ENCODE measurements around the gene COL6A5. TPM values are rescaled to one million over a fixed set of nuclear protein-coding genes. Genes with fewer than 3 reads are reported as not detected.

Gene COL6A5
- total and polyA plus RNA-seq, 10 of the 15 experiments (the other 5 are each of a cell fraction or from before 2014, with no cell fraction given), result 0.04 to 0.11 TPM; not detected in 8

- H3K9me3 ChIP-seq (replicated peaks; ENCODE audit: control insufficient read depth, insufficient read depth, low read length), result no peaks in the 10 kb centered on the region
- H3K4me1 ChIP-seq (ENCODE audit: control insufficient read depth, insufficient read depth, low read length), result no peaks in the 10 kb centered on the region
- H3K27ac ChIP-seq (ENCODE audit: control insufficient read depth, insufficient read depth), result no peak overlapping the region
- no peak overlapping the region for H3K9ac ChIP-seq (ENCODE audit: control insufficient read depth, insufficient read depth, low read length)
- intact Hi-C loops (cut with micrococcal nuclease; ENCODE audit: unreplicated experiment), result no loop called here
- ChIA-PET SMC1A (ENCODE audit: uncharacterized antibody, unreplicated experiment) (interaction anchor here (1.5 kb wide), 1 partner anchor 13 kb away, joined by 3 read pairs; no protein-coding TSS in a partner anchor), CTCF (no interaction called here), RAD21 (ENCODE audit: unreplicated experiment) (no interaction called here), POLR2A (no interaction called here)
- H4K20me1 ChIP-seq (ENCODE audit: control insufficient read depth, insufficient read depth), result no peaks in the 10 kb centered on the region
- ATAC-seq, result no peak
- no TSS peak for BruUV-seq (replicated peaks)
- no peak overlapping the region for H3K4me2 ChIP-seq (ENCODE audit: control insufficient read depth, insufficient read depth)
- H3K79me2 ChIP-seq (ENCODE audit: control insufficient read depth, insufficient read depth, low read length), result no peaks in the 10 kb centered on the region
- H3K4me3 ChIP-seq, result no peak overlapping the region
- H2AFZ ChIP-seq (ENCODE audit: control insufficient read depth, low read depth, low read length), result no peak overlapping the region
- TF ChIP-seq RB1 (IDR thresholded peaks at IDR 0.05; ENCODE audit: borderline replicate concordance) (no peak), RUNX3 (IDR thresholded peaks at IDR 0.05; ENCODE audit: low read length) (no peak), SPI1 (IDR thresholded peaks at IDR 0.05; ENCODE audit: borderline replicate concordance, insufficient read depth, low read depth, low read length) (no peak), ELK1 (IDR thresholded peaks at IDR 0.05; ENCODE audit: low read depth, low read length) (no peak), KLF5 (IDR thresholded peaks at IDR 0.05; ENCODE audit: partially characterized antibody) (no peak), PAX8 (IDR thresholded peaks at IDR 0.05) (no peak), HDGF (IDR thresholded peaks at IDR 0.05) (no peak), CREB1 (IDR thresholded peaks at IDR 0.05; ENCODE audit: low read depth) (no peak), ETV6 (conservative IDR thresholded peaks at IDR 0.05 in 1 of 2, IDR thresholded peaks at IDR 0.05 in 1 of 2; ENCODE audit: borderline replicate concordance in 1 of 2, low read depth in 1 of 2) (no peak), DPF2 (IDR thresholded peaks at IDR 0.05) (no peak), SREBF1 (IDR thresholded peaks at IDR 0.05; ENCODE audit: low read length) (no peak), BRCA1 (IDR thresholded peaks at IDR 0.05; ENCODE audit: low read depth, low read length) (no peak), ZNF24 (IDR thresholded peaks at IDR 0.05) (no peak), EGR1 (IDR thresholded peaks at IDR 0.05; ENCODE audit: borderline replicate concordance in 1 of 2, low read depth in 2 of 2, low read length in 2 of 2) (no peak)
- no peak for DNase-seq (ENCODE audit: low read depth, low spot score)
- in situ Hi-C loops (cut with MboI), result no loop called here
- no peaks in the 10 kb centered on the region for H3K27me3 ChIP-seq (replicated peaks in 1 of 2; ENCODE audit: control insufficient read depth in 2 of 2, insufficient read depth in 2 of 2, low read length in 1 of 2)
- no peaks in the 10 kb centered on the region for H3K36me3 ChIP-seq (ENCODE audit: control insufficient read depth in 2 of 2, insufficient read depth in 2 of 2, low read length in 1 of 2)
- no peak for FAIRE-seq
- 53% methylated on average over 7 of the region's 7 CpGs for WGBS (ENCODE audit: insufficient coverage, insufficient replicate concordance, low lambda C conversion rate, missing lambda C conversion rate)
These were observed 33.3 kb downstream of the COL6A5 start for GRCh38 chr3:130378677-130379191.

All from GM12878 (cell line).